ENCODE data around the gene TMEM91.
A peak's percentile ranks its signal among the peaks of the same experiment; 100 is the strongest.
"Not testable (repeated sequence)": the region's sequence is repeated elsewhere in the genome, so short reads cannot be mapped to it uniquely, and the experiment has no call there.

The TMEM91 gene

GRCh38 chr19:41376241-41376997, at the start of gene TMEM91:
TMEM91 (plus strand) TSS chr19:41376533; CDS start chr19:41378310, 1,777 bp downstream.
- no peak for DNase-seq

GRCh38 chr19:41327076-41327575, 49.2 kb upstream of the TMEM91 start:
- no peak for DNase-seq

GRCh38 chr19:41327576-41328156, 48.7 kb upstream of the TMEM91 start:
- peak; percentile 78 for DNase-seq

GRCh38 chr19:41328157-41328841, 48.0 kb upstream of the TMEM91 start:
- no peak for DNase-seq

GRCh38 chr19:41328842-41329225, 47.5 kb upstream of the TMEM91 start:
- no peak for DNase-seq

- DNase-seq = no peak
These were observed 45.9 kb upstream of the TMEM91 start for GRCh38 chr19:41330481-41330880.

GRCh38 chr19:41330946-41331678, 45.2 kb upstream of the TMEM91 start:
- no peak for DNase-seq

- no peak for DNase-seq
These were observed 44.3 kb upstream of the TMEM91 start for GRCh38 chr19:41332000-41332399.

- no peak for DNase-seq
These were observed 43.9 kb upstream of the TMEM91 start for GRCh38 chr19:41332468-41332867.

- no peak for DNase-seq
These were observed 41.5 kb upstream of the TMEM91 start for GRCh38 chr19:41334793-41335192.

GRCh38 chr19:41335467-41335866, 40.9 kb upstream of the TMEM91 start:
- no peak for DNase-seq

GRCh38 chr19:41339936-41340335, 36.4 kb upstream of the TMEM91 start:
- no peak for DNase-seq

GRCh38 chr19:41341669-41342490, 34.5 kb upstream of the TMEM91 start:
- no peak for DNase-seq

- no peak for DNase-seq
These were observed 32.2 kb upstream of the TMEM91 start for GRCh38 chr19:41344162-41344561.

GRCh38 chr19:41346916-41347315, 29.4 kb upstream of the TMEM91 start:
- DNase-seq = not testable (repeated sequence)

GRCh38 chr19:41350735-41351338, 25.5 kb upstream of the TMEM91 start:
- DNase-seq = no peak

- DNase-seq = peak; percentile 82
These were observed 24.7 kb upstream of the TMEM91 start for GRCh38 chr19:41351339-41352245.

GRCh38 chr19:41352279-41352608, 24.1 kb upstream of the TMEM91 start:
- no peak for DNase-seq

GRCh38 chr19:41352609-41353465, 23.5 kb upstream of the TMEM91 start:
- peak; percentile 72 for DNase-seq

Measured in activated T-cell treated with anti-CD3 and anti-CD28 coated beads for 4 hours (primary cell).